Tibial nerve (tissue), 3 donors: ENCODE data around the gene KCNT1.

Experiments used
- POLR2A ChIP-seq, 2 donors: fragments of 450-650 bp; IDR thresholded peaks; one replicate each; pipeline ENCODE4 v1.6.1; 2017; ENCODE audit warnings: antibody characterized with exemption in 2 of 2, mild to moderate bottlenecking in 2 of 2, moderate library complexity in 2 of 2
- TF ChIP-seq, protein P1 (sequence below), 5 experiments: fragments of 200-600 bp in 3 of 5; fragments of 450-650 bp in 2 of 5; sonication (generic) in 3 of 5; IDR thresholded peaks; one replicate each; pipeline ENCODE4 v1.5.1; 2016 to 2019; ENCODE audit warnings: antibody characterized with exemption in 5 of 5, mild to moderate bottlenecking in 3 of 5, moderate library complexity in 2 of 5

DNA sequence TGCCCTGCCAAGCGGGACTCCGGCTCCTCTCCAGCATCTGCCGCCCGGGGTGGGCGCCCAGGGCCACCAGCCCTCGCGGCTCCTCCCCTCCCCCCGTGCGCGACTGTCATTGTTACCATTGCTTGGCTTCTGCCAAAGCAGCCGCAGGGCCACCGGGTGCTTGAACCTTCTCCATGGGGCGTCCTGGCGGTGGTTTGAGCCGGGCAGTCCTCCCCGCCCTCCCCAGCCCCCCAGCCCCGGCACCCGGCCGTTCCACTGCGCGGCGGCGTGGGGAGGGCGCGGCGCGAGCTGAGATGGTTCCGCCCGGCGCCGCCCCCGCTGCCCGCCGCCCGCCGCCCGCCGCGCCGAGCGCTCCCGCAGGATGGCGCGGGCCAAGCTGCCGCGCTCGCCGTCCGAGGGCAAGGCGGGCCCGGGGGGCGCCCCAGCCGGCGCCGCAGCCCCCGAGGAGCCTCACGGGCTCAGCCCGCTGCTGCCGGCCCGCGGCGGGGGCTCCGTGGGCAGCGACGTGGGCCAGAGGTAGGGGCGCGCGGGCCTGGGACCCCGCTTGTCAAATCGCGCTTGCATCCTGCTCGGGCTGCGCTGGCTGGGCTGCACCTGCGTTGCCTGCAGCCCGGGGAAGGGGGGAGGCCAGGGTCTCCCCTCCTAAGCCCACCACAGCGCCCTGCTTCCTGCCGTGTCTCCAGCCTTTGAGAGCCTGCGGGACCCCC lies 34.4 kb downstream of the KCNT1 start:
- TF ChIP-seq, protein P1, sequence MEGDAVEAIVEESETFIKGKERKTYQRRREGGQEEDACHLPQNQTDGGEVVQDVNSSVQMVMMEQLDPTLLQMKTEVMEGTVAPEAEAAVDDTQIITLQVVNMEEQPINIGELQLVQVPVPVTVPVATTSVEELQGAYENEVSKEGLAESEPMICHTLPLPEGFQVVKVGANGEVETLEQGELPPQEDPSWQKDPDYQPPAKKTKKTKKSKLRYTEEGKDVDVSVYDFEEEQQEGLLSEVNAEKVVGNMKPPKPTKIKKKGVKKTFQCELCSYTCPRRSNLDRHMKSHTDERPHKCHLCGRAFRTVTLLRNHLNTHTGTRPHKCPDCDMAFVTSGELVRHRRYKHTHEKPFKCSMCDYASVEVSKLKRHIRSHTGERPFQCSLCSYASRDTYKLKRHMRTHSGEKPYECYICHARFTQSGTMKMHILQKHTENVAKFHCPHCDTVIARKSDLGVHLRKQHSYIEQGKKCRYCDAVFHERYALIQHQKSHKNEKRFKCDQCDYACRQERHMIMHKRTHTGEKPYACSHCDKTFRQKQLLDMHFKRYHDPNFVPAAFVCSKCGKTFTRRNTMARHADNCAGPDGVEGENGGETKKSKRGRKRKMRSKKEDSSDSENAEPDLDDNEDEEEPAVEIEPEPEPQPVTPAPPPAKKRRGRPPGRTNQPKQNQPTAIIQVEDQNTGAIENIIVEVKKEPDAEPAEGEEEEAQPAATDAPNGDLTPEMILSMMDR (IDR thresholded peaks at IDR 0.05) = no peak
- no peak for TF ChIP-seq POLR2A (IDR thresholded peaks at IDR 0.05)
